Thyroid gland (tissue), 4 donors: ENCODE results near the gene ACAP3. TPM values are rescaled to one million over a fixed set of nuclear protein-coding genes. Genes with fewer than 3 reads are reported as not detected.

ENCODE experiments used
- DNase-seq, 2 donors: peaks; one replicate each; pipeline ENCODE4 v3.0.0-alpha.2; 2019
- H3K27ac ChIP-seq, 3 donors: fragments of 200-600 bp; sonication (generic); 1 replicate in 2 of 3; 2 replicates in 1 of 3; pipeline ENCODE4 v1.5.1; 2016 to 2019; ENCODE audit warnings: mild to moderate bottlenecking in 1 of 3, moderate library complexity in 1 of 3
- H3K27me3 ChIP-seq: fragments of 200-600 bp; sonication (generic); one replicate; pipeline ENCODE4 v1.5.1; 2019
- H3K36me3 ChIP-seq, 2 donors: fragments of 200-600 bp; sonication (generic); one replicate each; pipeline ENCODE4 v1.5.1; 2016 to 2019
- H3K4me1 ChIP-seq, 2 donors: fragments of 200-600 bp; sonication (generic); one replicate each; pipeline ENCODE4 v1.5.1; 2017 to 2019
- H3K4me3 ChIP-seq, 3 donors: fragments of 200-600 bp; sonication (generic); replicated peaks in 1 of 3; 1 replicate in 2 of 3; 2 replicates in 1 of 3; pipeline ENCODE4 v1.5.1; 2016; ENCODE audit warnings: mild to moderate bottlenecking in 1 of 3
- H3K9me3 ChIP-seq: fragments of 200-600 bp; sonication (generic); one replicate; pipeline ENCODE4 v1.5.1; 2017
- CTCF ChIP-seq, 6 experiments: fragments of 200-600 bp in 3 of 6; fragments of 450-650 bp in 3 of 6; sonication (generic) in 3 of 6; IDR thresholded peaks; one replicate each; pipeline ENCODE4 v1.5.1; 2016 to 2019; ENCODE audit warnings: antibody characterized with exemption in 6 of 6, mild to moderate bottlenecking in 2 of 6, inconsistent platforms in 1 of 6, moderate library complexity in 1 of 6
- POLR2A ChIP-seq, 2 donors: fragments of 450-650 bp; IDR thresholded peaks; one replicate each; pipeline ENCODE4 v1.6.1; 2017; ENCODE audit warnings: antibody characterized with exemption in 2 of 2, mild to moderate bottlenecking in 2 of 2, moderate library complexity in 1 of 2
- WGBS, 2 donors: methylation state at CpG; one replicate each; pipeline ENCODE4 v1.1.5; 2017; 5-methylcytosine and 5-hydroxymethylcytosine counted together
- intact Hi-C: fragments of 100-400 bp; cut with DNase I; formaldehyde crosslinking; loops from one replicate; pipeline ENCODE4 v1.15.1; 2023
- total RNA-seq, 4 donors: library from RNA; depleted of rRNA; stranded (reverse); fragments of >200 nt; gene quantifications; one replicate each; pipeline ENCODE4 v1.2.3, GENCODE V29; 2016

Gene ACAP3
- total RNA-seq, 4 donors from 2014 or later, result 31.6 to 51.2 (median 42.1) TPM

DNA sequence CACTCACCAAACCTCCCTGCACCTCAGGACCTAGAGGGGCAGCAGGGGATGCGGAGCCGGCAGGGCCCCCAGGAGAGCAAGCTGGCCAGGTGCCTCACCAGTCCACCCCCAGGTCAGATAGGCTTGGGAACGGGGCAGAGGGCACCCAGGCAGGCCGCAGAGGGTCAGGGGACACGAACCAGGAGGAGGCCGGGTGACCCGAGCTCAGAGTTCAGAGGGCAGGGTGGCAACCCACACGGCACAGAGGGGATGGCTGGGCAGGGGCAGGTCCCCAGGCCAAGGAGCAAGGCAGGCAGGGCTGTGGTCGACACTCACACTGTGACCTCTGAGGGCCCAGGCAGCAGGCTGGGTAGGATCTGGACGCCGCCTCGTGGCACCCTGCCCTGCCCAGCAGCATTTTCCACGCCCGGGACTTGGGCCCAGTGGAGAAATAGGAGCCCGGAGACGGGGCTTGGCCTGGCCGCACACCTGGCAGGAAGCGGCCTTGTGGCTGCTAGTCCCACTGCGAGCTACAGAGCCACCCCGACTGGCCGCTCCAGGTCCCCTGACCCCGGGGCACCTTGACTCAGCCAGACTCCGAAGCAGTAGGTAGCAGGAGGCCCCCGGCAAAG is 36.2 kb upstream of the ACAP3 start:
- WGBS, 2 donors, result 88 to 91% methylated on average over 13 to 20 of the region's 24 CpGs
- no peak for TF ChIP-seq CTCF (IDR thresholded peaks at IDR 0.05)
- no peak for TF ChIP-seq POLR2A (IDR thresholded peaks at IDR 0.05)
- Histone ChIP-seq H3K36me3 (peaks cover 0 to 22% of the 10 kb centered on the region in 2 donors), H3K27ac (no peak overlapping the region), H3K27me3 (no peaks in the 10 kb centered on the region), H3K4me1 (peaks cover 27 to 41% of the 10 kb centered on the region in 2 donors), H3K4me3 (no peak overlapping the region), H3K9me3 (no peaks in the 10 kb centered on the region)
- DNase-seq, result no peak
- intact Hi-C loops, result no loop called here

- intact Hi-C loops, result no loop called here
- no peak for DNase-seq
- TF ChIP-seq POLR2A (IDR thresholded peaks at IDR 0.05) (no peak), CTCF (IDR thresholded peaks at IDR 0.05) (no peak)
- Histone ChIP-seq H3K9me3 (no peaks in the 10 kb centered on the region), H3K36me3 (peaks cover 8 to 34% of the 10 kb centered on the region in 2 donors), H3K27me3 (no peaks in the 10 kb centered on the region), H3K27ac (no peak overlapping the region), H3K4me3 (no peak overlapping the region), H3K4me1 (peaks cover 20 to 33% of the 10 kb centered on the region in 2 donors)
- WGBS, 2 donors, result 86 to 88% methylated on average over 16 to 17 of the region's 18 CpGs
These were observed 34.9 kb upstream of the ACAP3 start for GRCh38 chr1:1342584-1343115.

- Histone ChIP-seq H3K27me3 (no peaks in the 10 kb centered on the region), H3K36me3 (peaks cover 10 to 37% of the 10 kb centered on the region in 2 donors), H3K27ac (no peak overlapping the region), H3K4me1 (peaks cover 15 to 28% of the 10 kb centered on the region in 2 donors), H3K4me3 (no peak overlapping the region), H3K9me3 (no peaks in the 10 kb centered on the region)
- TF ChIP-seq POLR2A (IDR thresholded peaks at IDR 0.05) (no peak), CTCF (IDR thresholded peaks at IDR 0.05) (no peak)
- intact Hi-C loops, result no loop called here
- WGBS, 2 donors, result 85 to 90% methylated on average over 8 to 23 of the region's 28 CpGs
- no peak for DNase-seq
These were observed 34.4 kb upstream of the ACAP3 start for GRCh38 chr1:1342061-1342562.

- H3K36me3 ChIP-seq, result peaks cover 10 to 37% of the 10 kb centered on the region in 2 donors
These were observed 33.9 kb upstream of the ACAP3 start for GRCh38 chr1:1341549-1342021.

More at GRCh38 chr1:1341549-1342021, 33.9 kb upstream of the ACAP3 start:
- no peak for TF ChIP-seq CTCF (IDR thresholded peaks at IDR 0.05)
- no peak for TF ChIP-seq POLR2A (IDR thresholded peaks at IDR 0.05)
- DNase-seq, result no peak
- Histone ChIP-seq H3K4me1 (peaks cover 10 to 22% of the 10 kb centered on the region in 2 donors), H3K9me3 (no peaks in the 10 kb centered on the region), H3K27me3 (no peaks in the 10 kb centered on the region), H3K27ac (no peak overlapping the region), H3K4me3 (no peak overlapping the region)
- intact Hi-C loops, result no loop called here
- 92 to 94% methylated on average over 8 to 16 of the region's 17 CpGs for WGBS, 2 donors
